ENCODE data around the gene KRT85. TPM values are rescaled to one million over a fixed set of nuclear protein-coding genes. Genes with fewer than 3 reads are reported as not detected.
A peak's percentile ranks its signal among the peaks of the same experiment; 100 is the strongest.

The KRT85 gene
- total RNA-seq, 1 experiment from 2014 or later = not detected

GRCh38 chr12:52349196-52349595 is 18.1 kb downstream of the KRT85 start:
- intact Hi-C loops (cut with micrococcal nuclease; ENCODE audit: unreplicated experiment) = no loop called here
- H3K27ac ChIP-seq = no peak overlapping the region
- no peak overlapping the region for H2AFZ ChIP-seq
- H3F3A ChIP-seq (ENCODE audit: insufficient read depth, low read depth) = peaks cover 23% of the 10 kb centered on the region
- H3K27me3 ChIP-seq (ENCODE audit: insufficient read depth, low read depth) = no peaks in the 10 kb centered on the region
- CTCF ChIA-PET = no interaction called here
- H3K36me3 ChIP-seq (ENCODE audit: low read depth) = no peaks in the 10 kb centered on the region
- H3K4me3 ChIP-seq = no peak overlapping the region
- no peaks in the 10 kb centered on the region for H3K79me2 ChIP-seq (ENCODE audit: low read depth)
- no peaks in the 10 kb centered on the region for H4K20me1 ChIP-seq (ENCODE audit: insufficient read depth)
- no peak for DNase-seq
- no peak overlapping the region for H3K4me2 ChIP-seq
- TF ChIP-seq EZH2 (IDR thresholded peaks at IDR 0.05; ENCODE audit: low read depth) = no peak
- TF ChIP-seq, protein P1, sequence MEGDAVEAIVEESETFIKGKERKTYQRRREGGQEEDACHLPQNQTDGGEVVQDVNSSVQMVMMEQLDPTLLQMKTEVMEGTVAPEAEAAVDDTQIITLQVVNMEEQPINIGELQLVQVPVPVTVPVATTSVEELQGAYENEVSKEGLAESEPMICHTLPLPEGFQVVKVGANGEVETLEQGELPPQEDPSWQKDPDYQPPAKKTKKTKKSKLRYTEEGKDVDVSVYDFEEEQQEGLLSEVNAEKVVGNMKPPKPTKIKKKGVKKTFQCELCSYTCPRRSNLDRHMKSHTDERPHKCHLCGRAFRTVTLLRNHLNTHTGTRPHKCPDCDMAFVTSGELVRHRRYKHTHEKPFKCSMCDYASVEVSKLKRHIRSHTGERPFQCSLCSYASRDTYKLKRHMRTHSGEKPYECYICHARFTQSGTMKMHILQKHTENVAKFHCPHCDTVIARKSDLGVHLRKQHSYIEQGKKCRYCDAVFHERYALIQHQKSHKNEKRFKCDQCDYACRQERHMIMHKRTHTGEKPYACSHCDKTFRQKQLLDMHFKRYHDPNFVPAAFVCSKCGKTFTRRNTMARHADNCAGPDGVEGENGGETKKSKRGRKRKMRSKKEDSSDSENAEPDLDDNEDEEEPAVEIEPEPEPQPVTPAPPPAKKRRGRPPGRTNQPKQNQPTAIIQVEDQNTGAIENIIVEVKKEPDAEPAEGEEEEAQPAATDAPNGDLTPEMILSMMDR (conservative IDR thresholded peaks at IDR 0.05) = no peak
- no peaks in the 10 kb centered on the region for H3K9me2 ChIP-seq (ENCODE audit: insufficient read depth)
- peaks cover 27% of the 10 kb centered on the region for H3K4me1 ChIP-seq (replicated peaks; ENCODE audit: insufficient read depth)
- POLR2A ChIA-PET (ENCODE audit: unreplicated experiment) = no interaction called here
- no TSS peak for BruUV-seq (replicated peaks)
- no peaks in the 10 kb centered on the region for H3K9me3 ChIP-seq (ENCODE audit: insufficient read depth, low read depth)

- intact Hi-C loops (cut with micrococcal nuclease; ENCODE audit: unreplicated experiment) = no loop called here
- Histone ChIP-seq H2AFZ (no peak overlapping the region), H3K4me3 (no peak overlapping the region), H3K79me2 (ENCODE audit: low read depth) (no peaks in the 10 kb centered on the region), H3K9me2 (ENCODE audit: insufficient read depth) (no peaks in the 10 kb centered on the region), H3K27ac (no peak overlapping the region), H3K4me2 (no peak overlapping the region), H3F3A (ENCODE audit: insufficient read depth, low read depth) (peaks cover 23% of the 10 kb centered on the region), H4K20me1 (ENCODE audit: insufficient read depth) (no peaks in the 10 kb centered on the region), H3K9me3 (ENCODE audit: insufficient read depth, low read depth) (no peaks in the 10 kb centered on the region; the same call in 1 of the 2 replicates), H3K4me1 (replicated peaks; ENCODE audit: insufficient read depth) (peaks cover 27% of the 10 kb centered on the region), H3K27me3 (ENCODE audit: insufficient read depth, low read depth) (no peaks in the 10 kb centered on the region), H3K36me3 (ENCODE audit: low read depth) (no peaks in the 10 kb centered on the region)
- DNase-seq = no peak
- TF ChIP-seq, protein P1 (conservative IDR thresholded peaks at IDR 0.05) = no peak
- TF ChIP-seq EZH2 (IDR thresholded peaks at IDR 0.05; ENCODE audit: low read depth) = no peak
- no TSS peak for BruUV-seq (replicated peaks)
- CTCF ChIA-PET = no interaction called here
- POLR2A ChIA-PET (ENCODE audit: unreplicated experiment) = no interaction called here
These were observed 19.4 kb downstream of the KRT85 start for GRCh38 chr12:52347551-52348510.

- 0 out of 2 replicates have a peak overlapping the region, but pooled peaks have one; percentile 67 for H3K4me2 ChIP-seq
- TF ChIP-seq, protein P1 (conservative IDR thresholded peaks at IDR 0.05) = no peak
- no peak for TF ChIP-seq EZH2 (IDR thresholded peaks at IDR 0.05; ENCODE audit: low read depth)
- no peak overlapping the region for H3K4me3 ChIP-seq
- POLR2A ChIA-PET (ENCODE audit: unreplicated experiment) = no interaction called here
- H3K27ac ChIP-seq = no peak overlapping the region
- no TSS peak for BruUV-seq (replicated peaks)
- H3K79me2 ChIP-seq (ENCODE audit: low read depth) = no peaks in the 10 kb centered on the region
- DNase-seq = no peak
- no peaks in the 10 kb centered on the region for H3K36me3 ChIP-seq (ENCODE audit: low read depth)
- H4K20me1 ChIP-seq (ENCODE audit: insufficient read depth) = no peaks in the 10 kb centered on the region
- H3K9me2 ChIP-seq (ENCODE audit: insufficient read depth) = no peaks in the 10 kb centered on the region
- H3F3A ChIP-seq (ENCODE audit: insufficient read depth, low read depth) = peaks cover 23% of the 10 kb centered on the region
- intact Hi-C loops (cut with micrococcal nuclease; ENCODE audit: unreplicated experiment) = no loop called here
- CTCF ChIA-PET = interaction anchor here (1.4 kb wide), 1 partner anchor 20 kb away, joined by 4 read pairs; the partner anchor contains the start of gene KRT85
- no peaks in the 10 kb centered on the region for H3K27me3 ChIP-seq (ENCODE audit: insufficient read depth, low read depth)
- H3K4me1 ChIP-seq (replicated peaks; ENCODE audit: insufficient read depth) = peaks cover 27% of the 10 kb centered on the region
- no peaks in the 10 kb centered on the region; the same call in 1 of the 2 replicates for H3K9me3 ChIP-seq (ENCODE audit: insufficient read depth, low read depth)
- no peak overlapping the region for H2AFZ ChIP-seq
These were observed 20.3 kb downstream of the KRT85 start for GRCh38 chr12:52347016-52347415.

Measured in PC-9 (cell line).